ENCODE results near the gene PRKAR2A. TPM values are rescaled to one million over a fixed set of nuclear protein-coding genes. Genes with fewer than 3 reads are reported as not detected.

The PRKAR2A gene
- total RNA-seq, 2 donors from 2014 or later = 38.9 to 41.2 TPM

DNA sequence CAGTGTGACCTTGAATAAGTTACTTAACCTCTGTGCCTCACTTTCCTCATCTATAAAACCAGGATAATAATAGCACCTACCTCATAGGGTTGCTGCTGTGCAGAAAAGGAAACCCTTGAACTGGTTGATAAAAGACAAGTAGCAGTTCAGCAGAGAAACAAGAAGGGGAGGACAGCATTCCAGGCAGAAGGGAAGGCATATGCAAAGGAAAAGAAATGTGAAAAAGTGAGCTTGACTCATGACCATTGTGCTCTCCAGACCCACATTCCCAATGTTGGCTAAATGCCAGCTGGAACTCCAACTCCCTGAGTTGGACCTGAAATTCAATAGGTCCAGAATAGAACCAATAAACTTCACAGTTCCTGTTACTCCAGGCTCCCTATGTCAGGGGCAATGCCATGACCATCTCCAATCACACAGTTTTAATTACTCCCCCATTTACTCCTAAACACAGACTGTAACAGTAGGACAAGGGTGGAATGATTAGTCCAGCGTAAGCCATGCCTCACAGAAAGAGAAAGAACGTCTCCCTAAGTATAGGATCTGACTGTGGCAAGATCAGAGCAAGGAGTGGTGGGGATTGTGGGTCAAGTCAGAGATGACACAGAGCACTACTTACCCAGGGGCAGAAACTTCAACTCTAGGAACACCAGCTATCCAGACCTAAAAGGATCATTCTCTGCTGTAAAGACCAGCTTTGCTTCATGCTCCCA, 26.9 kb downstream of the PRKAR2A start:
- TF ChIP-seq, protein P1, sequence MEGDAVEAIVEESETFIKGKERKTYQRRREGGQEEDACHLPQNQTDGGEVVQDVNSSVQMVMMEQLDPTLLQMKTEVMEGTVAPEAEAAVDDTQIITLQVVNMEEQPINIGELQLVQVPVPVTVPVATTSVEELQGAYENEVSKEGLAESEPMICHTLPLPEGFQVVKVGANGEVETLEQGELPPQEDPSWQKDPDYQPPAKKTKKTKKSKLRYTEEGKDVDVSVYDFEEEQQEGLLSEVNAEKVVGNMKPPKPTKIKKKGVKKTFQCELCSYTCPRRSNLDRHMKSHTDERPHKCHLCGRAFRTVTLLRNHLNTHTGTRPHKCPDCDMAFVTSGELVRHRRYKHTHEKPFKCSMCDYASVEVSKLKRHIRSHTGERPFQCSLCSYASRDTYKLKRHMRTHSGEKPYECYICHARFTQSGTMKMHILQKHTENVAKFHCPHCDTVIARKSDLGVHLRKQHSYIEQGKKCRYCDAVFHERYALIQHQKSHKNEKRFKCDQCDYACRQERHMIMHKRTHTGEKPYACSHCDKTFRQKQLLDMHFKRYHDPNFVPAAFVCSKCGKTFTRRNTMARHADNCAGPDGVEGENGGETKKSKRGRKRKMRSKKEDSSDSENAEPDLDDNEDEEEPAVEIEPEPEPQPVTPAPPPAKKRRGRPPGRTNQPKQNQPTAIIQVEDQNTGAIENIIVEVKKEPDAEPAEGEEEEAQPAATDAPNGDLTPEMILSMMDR (conservative IDR thresholded peaks at IDR 0.05) = no peak
- H3K9me3 ChIP-seq (ENCODE audit: control insufficient read depth, low read length) = no peaks in the 10 kb centered on the region
- H3K4me3 ChIP-seq (ENCODE audit: low read length) = no peak overlapping the region
- no peak for DNase-seq
- Mint-ChIP-seq H3K4me3 (no peak overlapping the region), H3K27ac (no peak overlapping the region), H3K27me3 (ENCODE audit: insufficient read depth) (no peaks in the 10 kb centered on the region), H3K9me3 (no peaks in the 10 kb centered on the region), H3K36me3 (ENCODE audit: low read depth) (no peaks in the 10 kb centered on the region), H3K4me1 (no peaks in the 10 kb centered on the region)
- no peaks in the 10 kb centered on the region for H3K36me3 ChIP-seq (ENCODE audit: control insufficient read depth, insufficient read depth, low read length)
- 91% methylated on average over 2 of the region's 2 CpGs; no CpG with 5 or more reads in 1 of the 2 experiments for WGBS, 2 experiments (ENCODE audit: insufficient coverage in 1 of 2, insufficient read length in 1 of 2)
- H3K9ac ChIP-seq (ENCODE audit: extremely low read depth, low read length, poor library complexity, severe bottlenecking) = no peak overlapping the region
- no peaks in the 10 kb centered on the region for H3K4me1 ChIP-seq (ENCODE audit: control insufficient read depth, insufficient read depth, low read length)
- H3K27me3 ChIP-seq (ENCODE audit: control insufficient read depth, insufficient read depth, low read length, poor library complexity, severe bottlenecking) = no peaks in the 10 kb centered on the region
- no peak overlapping the region for H3K27ac ChIP-seq (ENCODE audit: low read depth, low read length)

DNA sequence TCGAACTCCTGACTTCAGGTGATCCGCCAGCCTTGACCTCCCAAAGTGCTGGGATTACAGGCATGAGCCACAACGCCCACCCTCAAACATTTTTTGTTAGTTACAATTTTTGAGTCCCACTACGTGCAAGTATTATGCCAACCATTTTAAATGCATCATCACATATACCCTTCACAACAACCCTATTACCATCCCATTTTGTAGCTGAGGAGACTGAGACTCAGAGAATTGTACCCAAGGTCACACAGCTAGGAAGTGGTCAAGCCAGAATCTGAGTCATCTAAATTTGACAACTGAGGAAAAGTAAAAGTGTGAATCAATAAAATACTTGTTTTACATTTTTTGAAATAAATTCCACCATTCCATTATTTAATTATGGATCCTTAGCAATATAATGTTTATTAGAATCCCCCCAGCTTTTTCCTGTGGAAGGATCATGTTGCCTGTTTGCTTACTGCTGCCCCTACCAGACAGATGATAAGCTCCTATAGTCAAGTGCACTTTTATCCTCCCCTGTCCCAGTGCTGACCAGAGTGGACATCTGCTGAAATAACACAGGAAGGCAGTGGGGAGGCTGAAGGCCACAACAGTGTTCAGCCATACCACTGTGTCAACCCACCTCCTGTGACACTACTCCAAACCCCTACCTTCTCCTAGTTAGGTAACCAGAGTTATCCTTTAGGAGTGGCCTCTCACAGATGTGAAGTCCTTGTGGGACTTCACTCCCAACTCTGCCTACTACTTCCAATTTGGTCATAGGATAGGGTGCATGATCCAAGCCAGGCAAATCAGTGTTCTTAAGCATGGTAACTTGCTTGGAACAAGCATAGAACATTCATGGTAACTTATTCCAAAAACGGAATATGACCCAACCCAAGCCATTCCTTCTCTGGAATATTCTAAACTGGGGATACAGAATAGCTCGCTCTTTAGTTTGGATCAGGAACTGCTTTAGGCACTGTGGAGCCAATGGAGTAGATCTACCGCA, 28.1 kb downstream of the PRKAR2A start:
- Mint-ChIP-seq H3K27ac (no peak overlapping the region), H3K4me1 (no peaks in the 10 kb centered on the region), H3K27me3 (ENCODE audit: insufficient read depth) (no peaks in the 10 kb centered on the region), H3K9me3 (no peaks in the 10 kb centered on the region), H3K36me3 (ENCODE audit: low read depth) (no peaks in the 10 kb centered on the region), H3K4me3 (no peak overlapping the region)
- H3K27ac ChIP-seq (ENCODE audit: low read depth, low read length) = no peak overlapping the region
- TF ChIP-seq, protein P1 (conservative IDR thresholded peaks at IDR 0.05) = no peak
- no peaks in the 10 kb centered on the region for H3K4me1 ChIP-seq (ENCODE audit: control insufficient read depth, insufficient read depth, low read length)
- H3K9ac ChIP-seq (ENCODE audit: extremely low read depth, low read length, poor library complexity, severe bottlenecking) = no peak overlapping the region
- H3K36me3 ChIP-seq (ENCODE audit: control insufficient read depth, insufficient read depth, low read length) = no peaks in the 10 kb centered on the region
- 96 to 97% methylated on average over 7 of the region's 7 CpGs for WGBS, 2 experiments (ENCODE audit: insufficient coverage in 1 of 2, insufficient read length in 1 of 2)
- H3K27me3 ChIP-seq (ENCODE audit: control insufficient read depth, insufficient read depth, low read length, poor library complexity, severe bottlenecking) = no peaks in the 10 kb centered on the region
- no peak overlapping the region for H3K4me3 ChIP-seq (ENCODE audit: low read length)
- H3K9me3 ChIP-seq (ENCODE audit: control insufficient read depth, low read length) = no peaks in the 10 kb centered on the region
- no peak for DNase-seq

DNA sequence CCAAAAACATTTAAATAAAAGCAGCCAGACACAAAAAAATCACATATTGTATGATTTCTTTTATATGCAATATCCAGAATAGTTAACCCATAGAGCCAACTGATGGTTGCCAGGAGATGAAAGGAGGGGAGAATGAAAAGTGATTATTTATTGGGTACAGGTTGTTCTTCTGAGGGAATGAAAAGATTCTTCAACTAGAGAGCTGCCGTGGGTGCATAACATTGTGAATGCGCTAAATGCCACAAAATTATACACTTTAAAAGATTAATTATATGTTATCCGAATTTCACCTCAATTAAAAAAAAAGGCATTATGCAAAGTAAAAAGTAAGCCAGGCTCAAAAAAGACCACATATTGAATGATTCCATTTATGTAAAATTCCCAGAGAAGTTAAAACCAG, 36.1 kb downstream of the PRKAR2A start:
- H3K36me3 Mint-ChIP-seq (ENCODE audit: low read depth) = no peaks in the 10 kb centered on the region
- no peak overlapping the region for H3K4me3 ChIP-seq (ENCODE audit: low read length)
- no peaks in the 10 kb centered on the region for H3K9me3 Mint-ChIP-seq
- no peaks in the 10 kb centered on the region for H3K4me1 Mint-ChIP-seq
- no peaks in the 10 kb centered on the region for H3K9me3 ChIP-seq (ENCODE audit: control insufficient read depth, low read length)
- H3K27ac ChIP-seq (ENCODE audit: low read depth, low read length) = no peak overlapping the region
- H3K27me3 Mint-ChIP-seq (ENCODE audit: insufficient read depth) = no peaks in the 10 kb centered on the region
- H3K27me3 ChIP-seq (ENCODE audit: control insufficient read depth, insufficient read depth, low read length, poor library complexity, severe bottlenecking) = no peaks in the 10 kb centered on the region
- TF ChIP-seq, protein P1 (conservative IDR thresholded peaks at IDR 0.05) = no peak
- H3K4me1 ChIP-seq (ENCODE audit: control insufficient read depth, insufficient read depth, low read length) = no peaks in the 10 kb centered on the region
- 100% methylated on average over 1 of the region's 3 CpGs; no CpG with 5 or more reads in 1 of the 2 experiments for WGBS, 2 experiments (ENCODE audit: insufficient coverage in 1 of 2, insufficient read length in 1 of 2)
- no peak overlapping the region for H3K9ac ChIP-seq (ENCODE audit: extremely low read depth, low read length, poor library complexity, severe bottlenecking)
- DNase-seq = no peak
- no peaks in the 10 kb centered on the region for H3K36me3 ChIP-seq (ENCODE audit: control insufficient read depth, insufficient read depth, low read length)
- H3K4me3 Mint-ChIP-seq = no peak overlapping the region
- no peak overlapping the region for H3K27ac Mint-ChIP-seq
